ENCODE data around the gene NUB1.

Gene NUB1

DNA sequence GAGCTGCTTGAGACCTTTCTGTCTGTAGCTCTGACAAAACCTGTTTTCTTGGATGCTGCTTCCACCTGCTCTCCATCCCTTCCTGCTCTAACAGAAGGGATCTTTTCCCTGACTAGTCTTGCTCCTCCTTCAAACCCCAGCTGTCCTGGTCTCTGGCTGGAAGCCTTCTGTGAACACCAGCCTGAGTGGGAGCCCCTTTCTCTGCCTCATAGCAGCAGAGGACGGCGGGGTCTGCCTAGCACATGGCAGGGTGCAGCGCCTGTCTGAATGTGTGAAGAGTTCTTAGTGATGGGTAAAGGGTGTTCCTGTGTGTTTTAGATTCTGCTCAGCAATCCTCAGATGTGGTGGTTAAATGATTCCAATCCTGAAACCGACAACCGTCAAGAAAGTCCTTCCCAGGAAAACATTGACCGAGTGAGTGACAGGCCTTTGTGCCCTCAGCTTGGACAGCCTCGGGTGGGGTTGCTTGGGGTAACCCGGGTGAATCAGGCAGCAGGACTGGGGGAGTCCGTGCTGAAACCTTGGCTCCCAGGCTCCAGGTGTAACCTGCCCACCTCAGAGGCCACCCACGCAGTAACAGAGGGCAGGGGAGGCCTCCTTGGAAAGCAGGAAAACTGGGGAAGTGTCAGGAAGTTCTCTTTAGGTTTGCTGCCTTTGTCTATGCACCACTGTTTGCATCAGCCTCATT, 34.1 kb downstream of the NUB1 start:
- Histone ChIP-seq H3K4ac (ENCODE audit: low read depth, low read length) (no peak overlapping the region), H3K18ac (ENCODE audit: low read length) (no peak overlapping the region), H3K79me1 (ENCODE audit: low read length) (no peaks in the 10 kb centered on the region), H3K23ac (ENCODE audit: low read length) (no peak overlapping the region), H4K5ac (ENCODE audit: low read length) (no peak overlapping the region), H3K27ac (ENCODE audit: low read depth, low read length) (no peak overlapping the region), H3K4me3 (ENCODE audit: low read length) (no peak overlapping the region), H3K4me1 (ENCODE audit: control insufficient read depth, low read depth, low read length) (no peaks in the 10 kb centered on the region), H2AK5ac (ENCODE audit: low read length) (no peak overlapping the region), H3K9ac (ENCODE audit: low read length) (no peak overlapping the region), H3K36me3 (ENCODE audit: control insufficient read depth, insufficient read depth, low read length) (no peaks in the 10 kb centered on the region), H3K27me3 (ENCODE audit: insufficient read depth, low read length, poor library complexity) (no peaks in the 10 kb centered on the region), H2BK120ac (ENCODE audit: low read depth, low read length) (no peak overlapping the region), H3K56ac (ENCODE audit: low read length) (no peak overlapping the region), H2BK5ac (ENCODE audit: low read length) (no peak overlapping the region), H2BK15ac (replicated peaks; ENCODE audit: low read depth) (no peak overlapping the region), H3K4me2 (ENCODE audit: low read length) (no peak overlapping the region), H3K79me2 (ENCODE audit: control insufficient read depth, insufficient read depth, low read length) (no peaks in the 10 kb centered on the region), H4K8ac (ENCODE audit: low read depth, low read length) (no peak overlapping the region)
- no peak for DNase-seq
- no CpG with 5 or more reads among the region's 10 CpGs for WGBS (ENCODE audit: extremely low coverage, insufficient coverage, low lambda C conversion rate)

DNA sequence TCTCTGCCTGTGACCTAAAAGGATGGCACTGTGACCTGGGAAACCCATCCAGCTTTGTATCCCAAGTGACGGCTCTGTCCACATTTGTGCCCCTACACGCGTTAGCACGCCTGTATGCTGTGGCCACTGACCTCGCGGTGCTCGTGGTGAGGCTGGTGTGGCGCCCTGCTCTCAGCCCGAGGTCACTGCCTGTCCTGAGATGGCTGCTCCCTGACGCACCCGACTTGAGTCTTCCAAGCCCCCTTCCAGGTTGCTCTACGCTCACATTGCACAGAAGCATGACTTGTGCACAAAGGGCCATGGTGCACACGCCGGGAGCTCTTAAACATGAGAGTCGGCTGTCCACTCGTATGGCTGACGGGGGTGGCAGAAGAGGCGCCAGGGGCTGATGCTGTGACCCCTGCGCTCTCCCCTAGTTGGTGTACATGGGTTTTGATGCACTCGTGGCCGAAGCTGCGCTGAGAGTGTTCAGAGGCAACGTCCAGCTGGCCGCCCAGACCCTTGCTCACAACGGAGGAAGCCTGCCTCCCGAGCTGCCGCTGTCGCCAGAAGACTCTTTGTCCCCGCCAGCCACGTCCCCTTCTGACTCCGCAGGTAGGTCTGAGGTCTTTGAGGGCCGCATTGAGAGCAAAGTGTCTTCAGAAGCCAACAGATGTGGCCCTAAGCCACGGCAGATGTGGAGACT, 34.7 kb downstream of the NUB1 start:
- Histone ChIP-seq H3K9ac (ENCODE audit: low read length) (no peak overlapping the region), H2BK5ac (ENCODE audit: low read length) (no peak overlapping the region), H3K4me3 (ENCODE audit: low read length) (no peak overlapping the region), H3K18ac (ENCODE audit: low read length) (no peak overlapping the region), H2BK15ac (replicated peaks; ENCODE audit: low read depth) (no peak overlapping the region), H3K4me1 (ENCODE audit: control insufficient read depth, low read depth, low read length) (no peaks in the 10 kb centered on the region), H2AK5ac (ENCODE audit: low read length) (no peak overlapping the region), H3K23ac (ENCODE audit: low read length) (no peak overlapping the region), H3K56ac (ENCODE audit: low read length) (no peak overlapping the region), H3K79me2 (ENCODE audit: control insufficient read depth, insufficient read depth, low read length) (no peaks in the 10 kb centered on the region), H4K5ac (ENCODE audit: low read length) (no peak overlapping the region), H3K4ac (ENCODE audit: low read depth, low read length) (no peak overlapping the region), H2BK120ac (ENCODE audit: low read depth, low read length) (no peak overlapping the region), H3K79me1 (ENCODE audit: low read length) (no peaks in the 10 kb centered on the region), H4K8ac (ENCODE audit: low read depth, low read length) (no peak overlapping the region), H3K27me3 (ENCODE audit: insufficient read depth, low read length, poor library complexity) (no peaks in the 10 kb centered on the region), H3K36me3 (ENCODE audit: control insufficient read depth, insufficient read depth, low read length) (no peaks in the 10 kb centered on the region), H3K27ac (ENCODE audit: low read depth, low read length) (no peak overlapping the region), H3K4me2 (ENCODE audit: low read length) (no peak overlapping the region)
- no CpG with 5 or more reads among the region's 33 CpGs for WGBS (ENCODE audit: extremely low coverage, insufficient coverage, low lambda C conversion rate)
- DNase-seq, result no peak

- H3K27me3 ChIP-seq (ENCODE audit: insufficient read depth, low read length, poor library complexity), result peaks cover 7% of the 10 kb centered on the region
- H3K9ac ChIP-seq (ENCODE audit: low read length), result no peak overlapping the region
- no peak for DNase-seq
- no peak overlapping the region for H2BK15ac ChIP-seq (replicated peaks; ENCODE audit: low read depth)
- no peaks in the 10 kb centered on the region for H3K36me3 ChIP-seq (ENCODE audit: control insufficient read depth, insufficient read depth, low read length)
- H3K23ac ChIP-seq (ENCODE audit: low read length), result no peak overlapping the region
- no peak overlapping the region for H3K27ac ChIP-seq (ENCODE audit: low read depth, low read length)
- no peak overlapping the region for H3K18ac ChIP-seq (ENCODE audit: low read length)
- no peak overlapping the region for H2AK5ac ChIP-seq (ENCODE audit: low read length)
- H3K4me1 ChIP-seq (ENCODE audit: control insufficient read depth, low read depth, low read length), result no peaks in the 10 kb centered on the region
- no peak overlapping the region for H2BK5ac ChIP-seq (ENCODE audit: low read length)
- H2BK120ac ChIP-seq (ENCODE audit: low read depth, low read length), result no peak overlapping the region
- H3K4me2 ChIP-seq (ENCODE audit: low read length), result no peak overlapping the region
- no peaks in the 10 kb centered on the region for H3K79me2 ChIP-seq (ENCODE audit: control insufficient read depth, insufficient read depth, low read length)
- no peak overlapping the region for H3K56ac ChIP-seq (ENCODE audit: low read length)
- WGBS (ENCODE audit: extremely low coverage, insufficient coverage, low lambda C conversion rate), result no CpG with 5 or more reads among the region's 12 CpGs
- H4K5ac ChIP-seq (ENCODE audit: low read length), result no peak overlapping the region
- no peak overlapping the region for H4K8ac ChIP-seq (ENCODE audit: low read depth, low read length)
- H3K4me3 ChIP-seq (ENCODE audit: low read length), result no peak overlapping the region
- H3K4ac ChIP-seq (ENCODE audit: low read depth, low read length), result no peak overlapping the region
- no peaks in the 10 kb centered on the region for H3K79me1 ChIP-seq (ENCODE audit: low read length)
These were observed 35.8 kb downstream of the NUB1 start for GRCh38 chr7:151377406-151377805.

DNA sequence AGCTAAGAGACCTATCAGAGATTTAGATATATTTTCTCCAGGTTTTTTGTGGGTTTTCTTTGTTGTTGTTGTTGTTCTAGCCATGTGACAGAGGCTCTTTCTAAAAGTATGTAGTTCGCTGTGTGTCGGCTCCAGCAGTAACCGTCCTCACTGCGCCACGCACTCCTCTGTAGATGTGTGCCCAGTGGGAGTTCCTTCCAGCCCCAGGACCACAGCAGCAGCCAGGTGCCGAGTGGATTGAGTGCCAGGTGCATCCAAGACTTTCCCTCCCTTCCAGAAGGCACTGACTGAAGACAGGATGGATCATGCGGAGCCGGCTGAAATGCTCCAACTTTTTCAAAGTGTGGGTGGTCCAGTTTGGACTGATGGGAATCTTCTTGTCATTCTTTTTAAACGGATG, 36.4 kb downstream of the NUB1 start:
- Histone ChIP-seq H3K36me3 (ENCODE audit: control insufficient read depth, insufficient read depth, low read length) (no peaks in the 10 kb centered on the region), H3K27me3 (ENCODE audit: insufficient read depth, low read length, poor library complexity) (peaks cover 11% of the 10 kb centered on the region), H2BK120ac (ENCODE audit: low read depth, low read length) (no peak overlapping the region), H3K27ac (ENCODE audit: low read depth, low read length) (no peak overlapping the region), H2BK15ac (replicated peaks; ENCODE audit: low read depth) (no peak overlapping the region), H4K8ac (ENCODE audit: low read depth, low read length) (no peak overlapping the region), H3K4me3 (ENCODE audit: low read length) (no peak overlapping the region), H3K9ac (ENCODE audit: low read length) (no peak overlapping the region), H3K4me2 (ENCODE audit: low read length) (no peak overlapping the region), H2AK5ac (ENCODE audit: low read length) (no peak overlapping the region), H3K79me2 (ENCODE audit: control insufficient read depth, insufficient read depth, low read length) (no peaks in the 10 kb centered on the region), H4K5ac (ENCODE audit: low read length) (no peak overlapping the region), H3K18ac (ENCODE audit: low read length) (no peak overlapping the region), H2BK5ac (ENCODE audit: low read length) (no peak overlapping the region), H3K56ac (ENCODE audit: low read length) (no peak overlapping the region), H3K4me1 (ENCODE audit: control insufficient read depth, low read depth, low read length) (no peaks in the 10 kb centered on the region), H3K4ac (ENCODE audit: low read depth, low read length) (no peak overlapping the region), H3K23ac (ENCODE audit: low read length) (no peak overlapping the region), H3K79me1 (ENCODE audit: low read length) (no peaks in the 10 kb centered on the region)
- no CpG with 5 or more reads among the region's 9 CpGs for WGBS (ENCODE audit: extremely low coverage, insufficient coverage, low lambda C conversion rate)
- no peak for DNase-seq

DNA sequence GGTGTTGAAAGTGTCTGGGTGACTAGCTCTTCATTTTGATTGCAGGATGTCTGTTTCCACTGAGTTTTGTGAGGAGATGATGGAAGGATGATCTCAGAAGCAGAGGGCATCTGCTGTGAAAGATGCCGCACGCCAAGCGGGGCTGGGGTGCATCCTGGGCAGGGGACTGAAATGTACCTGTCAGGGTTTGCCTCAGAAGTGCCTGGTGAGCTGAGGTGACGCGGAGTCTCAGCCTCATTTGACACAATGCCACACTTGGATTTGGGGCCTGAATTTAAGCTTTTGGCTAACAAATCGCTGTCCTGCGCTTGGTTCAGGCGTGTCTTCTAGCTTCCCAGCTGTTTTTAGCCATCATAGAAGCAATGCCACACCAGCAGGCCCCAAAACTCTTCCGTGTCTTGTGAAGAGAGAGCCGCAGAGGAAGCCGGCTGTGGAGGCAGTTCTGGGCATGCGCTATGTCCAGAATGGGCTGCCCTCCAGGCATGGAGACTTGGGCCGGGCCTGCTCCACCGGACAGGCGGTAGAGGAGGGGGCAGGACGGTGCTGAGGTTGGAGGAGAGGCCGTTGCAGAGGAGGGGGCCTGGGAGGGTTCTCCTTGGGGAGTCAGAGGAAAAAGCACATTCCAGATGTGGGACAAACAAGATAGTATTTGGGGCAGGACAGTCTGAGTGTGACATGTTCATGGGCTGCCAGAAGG, 37.0 kb downstream of the NUB1 start:
- no CpG with 5 or more reads among the region's 17 CpGs for WGBS (ENCODE audit: extremely low coverage, insufficient coverage, low lambda C conversion rate)
- Histone ChIP-seq H3K4me3 (ENCODE audit: low read length) (no peak overlapping the region), H3K36me3 (ENCODE audit: control insufficient read depth, insufficient read depth, low read length) (no peaks in the 10 kb centered on the region), H3K79me2 (ENCODE audit: control insufficient read depth, insufficient read depth, low read length) (no peaks in the 10 kb centered on the region), H3K27me3 (ENCODE audit: insufficient read depth, low read length, poor library complexity) (peaks cover 11% of the 10 kb centered on the region), H4K8ac (ENCODE audit: low read depth, low read length) (no peak overlapping the region), H3K27ac (ENCODE audit: low read depth, low read length) (no peak overlapping the region), H3K23ac (ENCODE audit: low read length) (no peak overlapping the region), H3K4me2 (ENCODE audit: low read length) (no peak overlapping the region), H4K5ac (ENCODE audit: low read length) (no peak overlapping the region), H2BK120ac (ENCODE audit: low read depth, low read length) (no peak overlapping the region), H3K9ac (ENCODE audit: low read length) (no peak overlapping the region), H3K4me1 (ENCODE audit: control insufficient read depth, low read depth, low read length) (no peaks in the 10 kb centered on the region), H3K56ac (ENCODE audit: low read length) (no peak overlapping the region), H3K79me1 (ENCODE audit: low read length) (no peaks in the 10 kb centered on the region), H2BK5ac (ENCODE audit: low read length) (no peak overlapping the region), H2BK15ac (replicated peaks; ENCODE audit: low read depth) (no peak overlapping the region), H3K4ac (ENCODE audit: low read depth, low read length) (no peak overlapping the region), H3K18ac (ENCODE audit: low read length) (no peak overlapping the region), H2AK5ac (ENCODE audit: low read length) (no peak overlapping the region)
- no peak for DNase-seq

All from mesendoderm (in vitro differentiated cells).